SK-N-SH treated with all-trans-retinoic acid at 6 μM for 48 hours (cell line): ENCODE data around the gene ATP13A2.
"Not testable (repeated sequence)": the region's sequence is repeated elsewhere in the genome, so short reads cannot be mapped to it uniquely, and the experiment has no call there.

Experiments used
- ATAC-seq: fragments of 200-7000 bp; cut with Tn5 transposase; 3 replicates; pipeline ENCODE4 v1.9.1; 2020; ENCODE audit warnings: mild to moderate bottlenecking, moderate library complexity
- CSDC2 ChIP-seq: fragments of 250-450 bp; sonication (Bioruptor Pico); IDR thresholded peaks from 2 replicates; pipeline ENCODE4 v1.5.0; 2020; ENCODE audit warnings: mild to moderate bottlenecking, moderate library complexity
- ESRRG ChIP-seq: fragments of 250-450 bp; sonication (Bioruptor Pico); IDR thresholded peaks from 2 replicates; pipeline ENCODE4 v1.6.1; 2021; ENCODE audit warnings: mild to moderate bottlenecking
- RARB ChIP-seq: fragments of 250-450 bp; sonication (Bioruptor Pico); IDR thresholded peaks from 2 replicates; pipeline ENCODE4 v1.8.0; 2021; ENCODE audit warnings: mild to moderate bottlenecking, moderate library complexity
- TCF4 ChIP-seq: fragments of 250-450 bp; sonication (Bioruptor Pico); IDR thresholded peaks from 2 replicates; pipeline ENCODE4 v1.8.0; 2021; ENCODE audit warnings: mild to moderate bottlenecking, moderate library complexity, borderline replicate concordance
- TOX ChIP-seq: fragments of 250-450 bp; sonication (Bioruptor Pico); IDR thresholded peaks from 2 replicates; pipeline ENCODE4 v1.8.0; 2021; ENCODE audit warnings: mild to moderate bottlenecking, moderate library complexity, borderline replicate concordance
- ZNF565 ChIP-seq: fragments of 450-650 bp; formaldehyde crosslinking; conservative IDR thresholded peaks from 2 replicates; pipeline ENCODE4 v1.5.0; 2020; ENCODE audit warnings: low read depth, mild to moderate bottlenecking, moderate library complexity
- TF ChIP-seq, protein P1 (sequence below): fragments of 250-450 bp; sonication (Bioruptor Pico); IDR thresholded peaks from 2 replicates; pipeline ENCODE4 v1.8.0; 2020; ENCODE audit warnings: mild to moderate bottlenecking, moderate library complexity, borderline replicate concordance
- TF ChIP-seq, protein P2 (sequence below): fragments of 250-450 bp; sonication (Bioruptor Pico); IDR thresholded peaks from 2 replicates; pipeline ENCODE4 v1.8.0; 2021; ENCODE audit warnings: low read depth, mild to moderate bottlenecking, moderate library complexity, borderline replicate concordance

ATP13A2 gene

DNA sequence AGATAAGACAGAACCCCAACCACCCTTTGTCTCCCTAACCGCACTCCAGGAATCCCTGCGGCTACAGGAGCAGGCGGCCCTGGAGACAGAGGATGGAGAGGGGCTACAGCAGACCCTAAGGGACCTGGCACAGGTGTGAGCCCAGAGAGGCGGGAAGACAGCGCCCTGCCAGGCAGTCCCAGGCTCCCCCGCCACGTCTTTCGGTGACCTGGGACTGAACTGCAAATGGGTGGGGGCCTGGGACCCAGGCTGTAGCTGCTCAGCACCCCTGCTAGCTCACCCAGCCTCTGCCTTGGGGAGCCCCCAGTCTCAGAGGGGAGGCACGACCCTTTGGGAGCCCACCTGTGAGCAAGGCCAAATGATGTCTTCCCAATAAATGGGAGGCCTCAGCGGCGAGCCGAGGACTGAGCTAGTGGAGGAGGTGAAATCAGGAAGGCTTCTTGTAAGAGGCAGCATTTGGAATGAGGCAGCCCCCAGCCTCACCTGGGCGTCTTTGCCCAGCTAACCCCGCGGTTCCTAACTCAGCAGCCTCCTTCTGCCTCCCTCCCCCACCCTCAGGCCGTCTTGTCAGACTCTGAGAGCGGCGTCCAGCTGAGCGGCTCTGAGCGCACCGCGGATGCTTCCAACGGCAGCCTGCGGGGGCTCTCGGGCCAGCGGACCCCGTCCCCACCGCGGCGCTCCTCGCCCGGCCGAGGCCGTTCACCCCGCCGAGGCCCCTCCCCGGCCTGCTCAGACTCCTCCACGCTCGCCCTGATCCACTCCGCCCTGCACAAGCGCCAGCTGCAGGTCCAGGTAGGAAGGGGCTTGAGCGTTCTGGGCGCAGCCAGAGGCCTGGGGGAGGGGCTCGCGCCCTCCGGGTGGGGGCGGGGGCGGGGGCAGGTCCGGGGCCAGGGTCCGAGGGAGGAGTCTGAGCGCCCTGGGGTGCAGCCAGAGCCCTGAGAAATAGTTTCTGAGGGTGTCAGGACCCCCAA lies 73.1 kb downstream of the ATP13A2 start:
- ATAC-seq, result no peak
- TF ChIP-seq TCF4 (no peak), CSDC2 (CRISPR knock-in tag) (no peak), RARB (CRISPR knock-in tag) (no peak), TOX (no peak), ESRRG (CRISPR knock-in tag) (no peak), ZNF565 (CRISPR knock-in tag) (no peak)
- TF ChIP-seq, protein P1, sequence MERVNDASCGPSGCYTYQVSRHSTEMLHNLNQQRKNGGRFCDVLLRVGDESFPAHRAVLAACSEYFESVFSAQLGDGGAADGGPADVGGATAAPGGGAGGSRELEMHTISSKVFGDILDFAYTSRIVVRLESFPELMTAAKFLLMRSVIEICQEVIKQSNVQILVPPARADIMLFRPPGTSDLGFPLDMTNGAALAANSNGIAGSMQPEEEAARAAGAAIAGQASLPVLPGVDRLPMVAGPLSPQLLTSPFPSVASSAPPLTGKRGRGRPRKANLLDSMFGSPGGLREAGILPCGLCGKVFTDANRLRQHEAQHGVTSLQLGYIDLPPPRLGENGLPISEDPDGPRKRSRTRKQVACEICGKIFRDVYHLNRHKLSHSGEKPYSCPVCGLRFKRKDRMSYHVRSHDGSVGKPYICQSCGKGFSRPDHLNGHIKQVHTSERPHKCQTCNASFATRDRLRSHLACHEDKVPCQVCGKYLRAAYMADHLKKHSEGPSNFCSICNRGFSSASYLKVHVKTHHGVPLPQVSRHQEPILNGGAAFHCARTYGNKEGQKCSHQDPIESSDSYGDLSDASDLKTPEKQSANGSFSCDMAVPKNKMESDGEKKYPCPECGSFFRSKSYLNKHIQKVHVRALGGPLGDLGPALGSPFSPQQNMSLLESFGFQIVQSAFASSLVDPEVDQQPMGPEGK, result no peak
- TF ChIP-seq, protein P2, sequence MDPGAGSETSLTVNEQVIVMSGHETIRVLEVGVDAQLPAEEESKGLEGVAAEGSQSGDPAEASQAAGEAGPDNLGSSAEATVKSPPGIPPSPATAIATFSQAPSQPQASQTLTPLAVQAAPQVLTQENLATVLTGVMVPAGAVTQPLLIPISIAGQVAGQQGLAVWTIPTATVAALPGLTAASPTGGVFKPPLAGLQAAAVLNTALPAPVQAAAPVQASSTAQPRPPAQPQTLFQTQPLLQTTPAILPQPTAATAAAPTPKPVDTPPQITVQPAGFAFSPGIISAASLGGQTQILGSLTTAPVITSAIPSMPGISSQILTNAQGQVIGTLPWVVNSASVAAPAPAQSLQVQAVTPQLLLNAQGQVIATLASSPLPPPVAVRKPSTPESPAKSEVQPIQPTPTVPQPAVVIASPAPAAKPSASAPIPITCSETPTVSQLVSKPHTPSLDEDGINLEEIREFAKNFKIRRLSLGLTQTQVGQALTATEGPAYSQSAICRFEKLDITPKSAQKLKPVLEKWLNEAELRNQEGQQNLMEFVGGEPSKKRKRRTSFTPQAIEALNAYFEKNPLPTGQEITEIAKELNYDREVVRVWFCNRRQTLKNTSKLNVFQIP (CRISPR knock-in tag), result no peak

DNA sequence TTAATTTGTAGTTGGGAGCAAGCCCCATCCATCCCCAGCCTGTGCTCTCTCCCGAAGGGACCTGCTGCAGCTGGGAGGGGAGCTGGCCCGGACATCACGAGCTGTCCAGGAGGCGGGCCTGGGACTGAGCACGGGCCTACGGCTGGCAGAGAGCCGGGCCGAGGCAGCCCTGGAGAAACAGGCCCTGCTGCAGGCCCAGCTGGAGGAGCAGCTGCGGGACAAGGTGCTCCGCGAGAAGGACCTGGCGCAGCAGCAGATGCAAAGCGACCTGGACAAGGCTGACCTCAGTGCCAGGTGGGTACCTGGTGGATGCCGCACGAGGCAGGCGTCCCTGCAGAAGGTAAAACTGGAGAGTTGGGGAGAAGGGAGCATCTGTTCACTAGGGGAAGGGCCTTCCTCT lies 75.1 kb downstream of the ATP13A2 start:
- not testable (repeated sequence) for ATAC-seq
